COLO668 (cell line): ENCODE data around the gene FAM133A.

ENCODE experiments used
- DNase-seq: peaks from one replicate; lab custom pipeline; 2025; ENCODE audit not compliant: unreplicated experiment; lab: John Stamatoyannopoulos, UW

The FAM133A gene

GRCh38 chrX:93673869-93674271 lies at the start of gene FAM133A:
TSS of gene FAM133A (plus strand) at chrX:93674206. CDS start at chrX:93709420, 35,214 bp downstream.
- DNase-seq, result no peak

GRCh38 chrX:93637591-93637990 lies 36.4 kb upstream of the FAM133A start:
- DNase-seq, result no peak

- no peak for DNase-seq
Observed at GRCh38 chrX:93649381-93649780, 24.6 kb upstream of the FAM133A start.

DNA sequence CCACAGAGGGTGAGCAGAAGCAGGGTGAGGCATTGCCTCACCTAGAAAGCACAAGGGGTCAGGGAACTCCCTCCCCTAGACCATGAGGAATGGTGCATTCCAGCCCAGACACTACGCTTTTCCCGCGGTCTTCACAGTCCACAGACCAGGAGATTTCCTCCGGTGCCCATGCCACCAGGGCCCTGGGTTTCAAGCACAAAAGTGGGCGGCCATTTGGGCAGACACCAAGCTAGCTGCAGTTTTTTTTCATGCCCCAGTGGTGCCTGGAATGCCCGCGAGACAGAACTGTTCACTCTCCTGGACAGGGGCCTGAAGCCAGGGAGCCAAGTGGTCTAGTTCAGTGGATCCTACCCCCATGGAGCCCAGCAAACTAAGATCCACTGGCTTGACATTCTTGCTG lies 13.4 kb upstream of the FAM133A start:
- DNase-seq, result no peak

DNA sequence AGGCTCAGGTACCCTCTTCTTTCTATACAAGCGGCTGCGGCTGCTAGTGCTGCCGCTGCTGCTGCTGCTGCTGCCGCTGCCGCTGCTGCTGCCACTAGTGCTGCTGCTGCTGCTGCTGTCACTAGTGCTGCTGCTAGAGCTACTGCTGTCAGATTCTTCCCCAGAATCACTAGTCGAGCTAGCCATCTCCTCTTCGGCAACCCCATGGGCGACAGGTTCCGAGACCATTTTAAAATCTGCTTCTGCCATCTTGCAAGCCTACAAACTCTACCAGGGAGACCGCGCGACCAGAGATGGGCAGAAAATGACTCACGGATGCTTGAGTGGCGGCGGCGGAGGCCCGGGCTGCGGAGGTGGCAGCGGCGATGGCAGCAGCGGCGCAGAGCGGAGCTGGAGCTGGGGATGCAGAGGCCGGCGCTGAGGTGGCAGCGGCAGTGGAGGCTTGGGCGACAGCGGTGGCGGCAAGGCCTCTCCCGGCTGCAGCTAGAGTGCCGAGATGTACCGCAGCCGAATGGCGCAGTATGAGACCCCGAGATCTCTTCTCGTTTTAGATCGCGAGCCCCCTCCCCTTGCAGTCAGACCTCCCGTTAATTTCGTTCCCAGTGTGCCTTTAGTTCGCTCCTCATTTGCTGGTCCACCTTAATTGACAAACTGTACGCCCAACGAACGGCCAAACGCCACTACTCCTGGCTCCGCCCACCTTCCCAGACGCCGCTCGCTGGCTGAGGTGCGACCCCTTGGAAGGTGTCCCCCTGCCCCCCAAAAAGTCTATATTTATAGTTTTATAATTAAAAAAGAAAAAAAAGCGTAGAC lies 744 bp upstream of the FAM133A start, which contains the start of gene NAP1L3:
Gene NAP1L3 (minus strand): TSS at position 523 of the 813 bp plus-strand sequence. CDS start 274 bp downstream, at position 249.
- peak; percentile 15 for DNase-seq

DNA sequence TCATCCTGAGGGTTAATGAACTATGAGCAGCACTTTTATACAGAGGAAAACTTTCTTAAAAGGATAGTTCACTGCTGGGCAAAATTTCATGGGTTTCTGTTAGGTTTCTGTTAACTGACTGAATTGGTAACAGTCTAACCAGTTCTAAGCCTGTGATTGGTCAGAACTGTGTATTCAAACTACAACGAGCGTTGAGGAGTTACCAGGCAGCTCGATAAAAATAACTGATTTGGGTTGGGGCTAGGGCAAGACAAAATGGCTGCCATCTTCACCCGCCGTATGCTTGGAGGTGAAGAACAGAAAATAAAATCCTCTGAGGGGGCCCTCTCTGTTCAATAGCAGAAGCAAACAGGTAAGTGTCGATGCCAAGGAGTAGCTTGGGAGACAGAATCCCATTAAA lies 22.0 kb downstream of the FAM133A start:
- DNase-seq, result no peak

DNA sequence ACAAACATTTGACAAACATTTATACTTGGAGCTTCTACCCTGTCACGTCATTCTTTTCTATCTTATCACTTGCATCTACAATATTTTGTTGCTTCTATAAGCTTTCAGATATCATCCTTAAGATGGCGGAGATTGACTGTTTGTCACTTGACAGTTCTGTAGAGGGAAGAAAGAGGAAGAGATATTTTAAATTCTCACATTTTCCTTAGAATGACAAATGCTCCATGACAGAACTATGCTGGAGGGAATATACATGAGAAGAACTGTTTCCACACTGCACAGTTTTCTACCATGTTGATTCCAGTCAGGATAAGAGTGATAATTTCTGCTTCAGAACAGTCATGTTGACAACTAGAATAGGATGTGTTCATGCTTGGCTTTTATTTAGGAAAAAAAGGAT lies 29.7 kb downstream of the FAM133A start:
- no peak for DNase-seq

- DNase-seq, result no peak
Observed at GRCh38 chrX:93711076-93711475, 37.1 kb downstream of the FAM133A start.

- no peak for DNase-seq
Observed at GRCh38 chrX:93741811-93742210, 67.8 kb downstream of the FAM133A start.

DNA sequence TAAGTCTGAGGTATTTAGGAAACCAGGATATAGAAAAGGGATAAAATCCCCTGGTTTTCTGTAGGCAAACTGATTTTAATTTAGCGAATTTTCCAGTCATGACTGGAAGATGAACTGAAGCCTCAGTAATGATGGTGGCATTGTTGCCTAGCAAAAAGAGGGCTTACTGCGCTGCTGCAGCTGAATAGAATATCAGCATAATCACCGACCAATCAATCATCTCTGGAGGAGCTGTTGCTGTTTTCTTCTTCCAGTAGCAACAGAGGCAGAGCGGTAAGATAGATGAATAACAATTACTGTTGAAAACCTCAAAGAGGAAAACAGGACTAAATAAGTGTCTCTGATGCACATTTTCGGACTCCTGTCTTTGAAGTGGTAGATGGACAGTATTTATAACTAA lies 86.2 kb downstream of the FAM133A start:
- no peak for DNase-seq
